ENCODE results near the gene SDF2.
"Not testable (repeated sequence)": the region's sequence is repeated elsewhere in the genome, so short reads cannot be mapped to it uniquely, and the experiment has no call there.

SDF2 gene

GRCh38 chr17:28620010-28620409 is 41.7 kb downstream of the SDF2 start:
- Histone ChIP-seq H3K27me3 (ENCODE audit: control insufficient read depth, insufficient read depth, low read length) (no peaks in the 10 kb centered on the region), H3K9ac (ENCODE audit: low read depth, low read length) (no peak overlapping the region), H3K4me3 (ENCODE audit: low read depth, low read length) (no peak overlapping the region), H3K4me1 (ENCODE audit: control insufficient read depth, insufficient read depth, low read length) (no peaks in the 10 kb centered on the region), H3K36me3 (ENCODE audit: control insufficient read depth, insufficient read depth, low read length) (peaks cover 69% of the 10 kb centered on the region), H3K9me3 (ENCODE audit: control insufficient read depth, insufficient read depth, low read length) (no peaks in the 10 kb centered on the region)

GRCh38 chr17:28618464-28618863 is 43.2 kb downstream of the SDF2 start:
- no peaks in the 10 kb centered on the region for H3K4me1 ChIP-seq (ENCODE audit: control insufficient read depth, insufficient read depth, low read length)
- H3K36me3 ChIP-seq (ENCODE audit: control insufficient read depth, insufficient read depth, low read length), result peaks cover 63% of the 10 kb centered on the region
- H3K27me3 ChIP-seq (ENCODE audit: control insufficient read depth, insufficient read depth, low read length), result no peaks in the 10 kb centered on the region
- H3K9me3 ChIP-seq (ENCODE audit: control insufficient read depth, insufficient read depth, low read length), result no peaks in the 10 kb centered on the region
- H3K9ac ChIP-seq (ENCODE audit: low read depth, low read length), result no peak overlapping the region
- no peak overlapping the region for H3K4me3 ChIP-seq (ENCODE audit: low read depth, low read length)

GRCh38 chr17:28616281-28616680 is 45.4 kb downstream of the SDF2 start:
- Histone ChIP-seq H3K9me3 (ENCODE audit: control insufficient read depth, insufficient read depth, low read length) (no peaks in the 10 kb centered on the region), H3K4me1 (ENCODE audit: control insufficient read depth, insufficient read depth, low read length) (no peaks in the 10 kb centered on the region), H3K36me3 (ENCODE audit: control insufficient read depth, insufficient read depth, low read length) (peaks cover 69% of the 10 kb centered on the region), H3K4me3 (ENCODE audit: low read depth, low read length) (no peak overlapping the region), H3K27me3 (ENCODE audit: control insufficient read depth, insufficient read depth, low read length) (no peaks in the 10 kb centered on the region), H3K9ac (ENCODE audit: low read depth, low read length) (no peak overlapping the region)

GRCh38 chr17:28615260-28615940 is 46.3 kb downstream of the SDF2 start:
- Histone ChIP-seq H3K4me3 (ENCODE audit: low read depth, low read length) (no peak overlapping the region), H3K9me3 (ENCODE audit: control insufficient read depth, insufficient read depth, low read length) (no peaks in the 10 kb centered on the region), H3K36me3 (ENCODE audit: control insufficient read depth, insufficient read depth, low read length) (peaks cover 69% of the 10 kb centered on the region), H3K4me1 (ENCODE audit: control insufficient read depth, insufficient read depth, low read length) (no peaks in the 10 kb centered on the region), H3K9ac (ENCODE audit: low read depth, low read length) (no peak overlapping the region), H3K27me3 (ENCODE audit: control insufficient read depth, insufficient read depth, low read length) (no peaks in the 10 kb centered on the region)

GRCh38 chr17:28613931-28614381 is 47.8 kb downstream of the SDF2 start, which contains the start of gene RSKR:
RSKR (minus strand) TSS chr17:28614185; CDS start chr17:28614161, 24 bp downstream.
- no peak within 1 kb of the TSS for H3K9ac ChIP-seq (ENCODE audit: low read depth, low read length)
- H3K4me1 ChIP-seq (ENCODE audit: control insufficient read depth, insufficient read depth, low read length), result no peaks in the 10 kb centered on the region
- peaks cover 60% of the 10 kb centered on the region for H3K36me3 ChIP-seq (ENCODE audit: control insufficient read depth, insufficient read depth, low read length)
- H3K27me3 ChIP-seq (ENCODE audit: control insufficient read depth, insufficient read depth, low read length), result no peaks in the 10 kb centered on the region
- H3K4me3 ChIP-seq (ENCODE audit: low read depth, low read length), result no peak within 1 kb of the TSS
- H3K9me3 ChIP-seq (ENCODE audit: control insufficient read depth, insufficient read depth, low read length), result no peaks in the 10 kb centered on the region

- Histone ChIP-seq H3K36me3 (ENCODE audit: control insufficient read depth, insufficient read depth, low read length) (peaks cover 54% of the 10 kb centered on the region), H3K9me3 (ENCODE audit: control insufficient read depth, insufficient read depth, low read length) (no peaks in the 10 kb centered on the region), H3K27me3 (ENCODE audit: control insufficient read depth, insufficient read depth, low read length) (no peaks in the 10 kb centered on the region), H3K9ac (ENCODE audit: low read depth, low read length) (no peak overlapping the region), H3K4me1 (ENCODE audit: control insufficient read depth, insufficient read depth, low read length) (no peaks in the 10 kb centered on the region), H3K4me3 (ENCODE audit: low read depth, low read length) (no peak overlapping the region)
Observed at GRCh38 chr17:28612936-28613872, 48.5 kb downstream of the SDF2 start.

GRCh38 chr17:28612531-28612930 is 49.2 kb downstream of the SDF2 start:
- H3K27me3 ChIP-seq (ENCODE audit: control insufficient read depth, insufficient read depth, low read length), result no peaks in the 10 kb centered on the region
- H3K36me3 ChIP-seq (ENCODE audit: control insufficient read depth, insufficient read depth, low read length), result peaks cover 52% of the 10 kb centered on the region
- H3K9ac ChIP-seq (ENCODE audit: low read depth, low read length), result no peak overlapping the region

GRCh38 chr17:28610376-28610775 is 51.3 kb downstream of the SDF2 start:
- H3K4me1 ChIP-seq (ENCODE audit: control insufficient read depth, insufficient read depth, low read length), result no peaks in the 10 kb centered on the region
- no peaks in the 10 kb centered on the region for H3K9me3 ChIP-seq (ENCODE audit: control insufficient read depth, insufficient read depth, low read length)
- H3K27me3 ChIP-seq (ENCODE audit: control insufficient read depth, insufficient read depth, low read length), result no peaks in the 10 kb centered on the region
- no peak overlapping the region for H3K4me3 ChIP-seq (ENCODE audit: low read depth, low read length)
- peaks cover 33% of the 10 kb centered on the region for H3K36me3 ChIP-seq (ENCODE audit: control insufficient read depth, insufficient read depth, low read length)
- no peak overlapping the region for H3K9ac ChIP-seq (ENCODE audit: low read depth, low read length)

More at GRCh38 chr17:28612531-28612930, 49.2 kb downstream of the SDF2 start:
- Histone ChIP-seq H3K4me1 (ENCODE audit: control insufficient read depth, insufficient read depth, low read length) (no peaks in the 10 kb centered on the region), H3K4me3 (ENCODE audit: low read depth, low read length) (no peak overlapping the region), H3K9me3 (ENCODE audit: control insufficient read depth, insufficient read depth, low read length) (no peaks in the 10 kb centered on the region)

- H3K4me1 ChIP-seq (ENCODE audit: control insufficient read depth, insufficient read depth, low read length); H3K9me3 ChIP-seq (ENCODE audit: control insufficient read depth, insufficient read depth, low read length); H3K9ac ChIP-seq (ENCODE audit: low read depth, low read length); H3K36me3 ChIP-seq (ENCODE audit: control insufficient read depth, insufficient read depth, low read length); H3K4me3 ChIP-seq (ENCODE audit: low read depth, low read length); H3K27me3 ChIP-seq (ENCODE audit: control insufficient read depth, insufficient read depth, low read length): not testable (repeated sequence)
Observed at GRCh38 chr17:28604031-28604430, 57.7 kb downstream of the SDF2 start.

GRCh38 chr17:28599311-28600184 is 62.2 kb downstream of the SDF2 start:
- peak overlapping the region; percentile 50 for H3K9ac ChIP-seq (ENCODE audit: low read depth, low read length)
- H3K36me3 ChIP-seq (ENCODE audit: control insufficient read depth, insufficient read depth, low read length), result peaks cover under 1% of the 10 kb centered on the region
- H3K27me3 ChIP-seq (ENCODE audit: control insufficient read depth, insufficient read depth, low read length), result no peaks in the 10 kb centered on the region
- peaks cover 4% of the 10 kb centered on the region for H3K4me1 ChIP-seq (ENCODE audit: control insufficient read depth, insufficient read depth, low read length)
- H3K9me3 ChIP-seq (ENCODE audit: control insufficient read depth, insufficient read depth, low read length), result no peaks in the 10 kb centered on the region
- peak overlapping the region; percentile 96 for H3K4me3 ChIP-seq (ENCODE audit: low read depth, low read length)

- H3K27me3 ChIP-seq (ENCODE audit: control insufficient read depth, insufficient read depth, low read length), result no peaks in the 10 kb centered on the region
- peak within 1 kb of the TSS; percentile 96 for H3K4me3 ChIP-seq (ENCODE audit: low read depth, low read length)
- H3K9me3 ChIP-seq (ENCODE audit: control insufficient read depth, insufficient read depth, low read length), result no peaks in the 10 kb centered on the region
- H3K36me3 ChIP-seq (ENCODE audit: control insufficient read depth, insufficient read depth, low read length), result no peaks in the 10 kb centered on the region
- H3K9ac ChIP-seq (ENCODE audit: low read depth, low read length), result peak within 1 kb of the TSS; percentile 97
- peaks cover 4% of the 10 kb centered on the region for H3K4me1 ChIP-seq (ENCODE audit: control insufficient read depth, insufficient read depth, low read length)
Observed at GRCh38 chr17:28598799-28599310, 62.9 kb downstream of the SDF2 start, which contains the start of gene SPAG5. SPAG5 (minus strand) TSS chr17:28599025; CDS start chr17:28598946, 79 bp downstream.

Data from iPS-15b (cell line).